Stimulated activated CD4-positive, alpha-beta T cell treated with anti-CD3 and anti-CD28 coated beads, Interleukin-4, amount 100 ng/mL, for 24 hours (primary cell): ENCODE results near the gene REC114.
"Not testable (repeated sequence)": the region's sequence is repeated elsewhere in the genome, so short reads cannot be mapped to it uniquely, and the experiment has no call there.

Experiments
- DNase-seq: peaks from one replicate; pipeline ENCODE4 v3.0.0-alpha.2; 2020

Gene REC114

DNA sequence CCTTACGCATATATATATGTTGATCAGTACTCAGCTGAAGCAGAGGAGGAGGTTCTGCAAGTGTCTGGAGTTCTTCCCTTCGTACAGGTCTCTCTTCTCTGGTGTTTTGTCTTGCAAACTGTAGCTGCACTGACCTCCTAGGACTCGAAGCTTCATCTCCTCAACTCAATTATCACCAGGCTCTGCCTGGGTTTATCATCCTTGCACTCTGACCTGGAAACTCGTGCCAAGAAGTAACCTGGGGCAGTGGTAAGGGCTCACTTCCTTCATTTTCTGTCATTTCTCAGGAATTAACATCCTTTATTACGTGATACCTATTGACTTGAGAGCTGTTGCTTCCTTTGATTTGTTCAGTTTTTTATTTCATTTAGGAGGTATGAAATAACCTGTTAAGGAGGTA is 14.4 kb downstream of the REC114 start:
- no peak for DNase-seq

DNA sequence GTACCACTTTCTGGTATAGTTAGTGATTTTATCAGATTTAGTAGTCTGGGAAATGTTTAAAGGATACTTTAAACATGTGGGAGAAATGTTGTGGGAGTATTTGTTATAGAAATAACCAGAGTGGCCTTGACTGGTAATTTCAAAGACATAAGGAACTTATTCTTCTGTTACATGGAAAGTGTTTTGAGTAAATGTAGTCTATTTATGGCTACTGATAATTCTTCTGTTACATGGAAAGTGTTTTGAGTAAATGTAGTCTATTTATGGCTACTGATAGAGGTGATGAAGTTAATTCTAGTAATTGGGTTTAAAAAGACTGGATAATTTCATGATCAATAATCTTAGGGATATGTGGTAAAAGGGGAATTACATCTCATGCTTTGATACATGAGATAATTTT is 17.7 kb downstream of the REC114 start:
- no peak for DNase-seq

DNA sequence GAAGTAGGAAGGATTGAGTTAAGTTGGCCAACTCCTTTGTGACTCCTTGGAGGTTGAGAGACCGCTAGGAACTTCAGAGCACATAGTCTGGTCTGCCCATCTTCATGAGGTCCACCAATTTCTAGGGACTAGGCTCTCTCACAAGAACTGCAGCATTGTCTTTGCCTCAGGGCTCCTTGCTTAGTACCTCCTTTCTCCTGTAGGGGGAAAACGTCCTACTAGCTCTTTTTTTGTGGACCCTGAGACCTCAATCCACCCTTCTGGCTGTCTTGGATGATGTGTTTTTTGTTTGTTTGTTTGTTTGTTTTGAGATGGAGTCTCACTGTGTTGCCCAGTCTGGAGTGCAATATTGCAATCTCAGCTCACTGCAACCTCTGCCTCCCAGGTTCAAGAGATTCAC is 21.6 kb downstream of the REC114 start:
- no peak for DNase-seq

DNA sequence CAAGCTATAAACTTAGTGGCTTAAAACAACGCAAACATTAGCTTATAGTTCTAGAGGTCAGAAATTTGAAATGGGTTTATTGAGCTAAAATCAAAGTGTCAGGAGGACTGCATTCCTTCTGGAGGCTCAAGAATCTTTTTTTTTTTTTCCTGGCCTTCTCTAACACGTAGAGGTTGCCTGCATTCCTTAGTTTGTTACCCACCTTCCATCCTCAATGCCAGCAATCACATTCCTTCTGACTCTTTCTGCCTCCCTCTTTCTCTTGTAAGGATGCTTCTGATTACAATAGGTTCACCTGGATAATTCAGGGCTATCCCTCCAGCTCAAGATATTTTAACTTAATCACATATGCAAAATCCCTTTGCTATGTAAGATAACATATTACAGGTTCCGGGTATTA is 24.8 kb downstream of the REC114 start:
- DNase-seq, result no peak

DNA sequence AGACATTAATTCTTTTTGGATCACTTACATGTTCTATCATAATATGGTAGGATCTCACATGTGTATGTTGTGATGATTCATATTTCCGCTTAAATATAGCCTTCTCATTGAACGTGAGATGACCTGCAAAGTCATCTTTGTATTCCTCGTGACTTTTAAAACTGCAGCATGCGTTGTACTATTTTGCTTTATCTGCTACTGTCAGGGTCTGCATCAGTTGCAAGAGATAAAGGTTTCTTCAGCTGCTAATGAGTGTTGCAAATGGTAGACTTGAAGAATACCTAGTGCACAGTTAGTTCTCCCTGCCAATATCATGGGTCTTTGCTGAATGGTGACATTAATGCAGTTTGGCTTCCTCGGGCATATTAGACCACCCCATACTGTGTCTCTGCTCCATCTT is 31.8 kb downstream of the REC114 start:
- DNase-seq, result no peak

DNA sequence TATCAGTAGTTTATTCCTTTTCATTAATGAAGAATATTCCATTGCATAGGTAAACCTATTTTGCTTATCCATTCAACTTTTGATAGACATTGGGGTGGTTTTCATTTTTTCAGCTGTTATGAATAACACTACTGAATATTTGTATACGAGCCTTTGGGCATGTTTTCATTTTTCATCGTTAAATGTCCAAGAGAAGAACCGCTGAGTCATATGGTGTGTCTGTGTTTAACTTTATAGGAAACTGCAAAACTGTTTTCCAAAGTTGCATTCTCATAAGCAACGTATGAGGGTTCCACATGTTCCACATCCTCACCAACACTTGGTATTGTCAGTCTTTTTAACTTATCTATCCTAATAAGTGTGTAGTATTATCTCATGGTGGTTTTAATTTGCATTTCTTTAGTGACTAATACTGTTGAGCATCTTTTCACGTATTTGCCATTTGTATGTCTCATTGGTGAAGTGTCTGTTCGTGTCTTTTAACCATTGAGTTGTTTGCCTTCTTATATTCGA is 33.8 kb downstream of the REC114 start:
- DNase-seq, result no peak

DNA sequence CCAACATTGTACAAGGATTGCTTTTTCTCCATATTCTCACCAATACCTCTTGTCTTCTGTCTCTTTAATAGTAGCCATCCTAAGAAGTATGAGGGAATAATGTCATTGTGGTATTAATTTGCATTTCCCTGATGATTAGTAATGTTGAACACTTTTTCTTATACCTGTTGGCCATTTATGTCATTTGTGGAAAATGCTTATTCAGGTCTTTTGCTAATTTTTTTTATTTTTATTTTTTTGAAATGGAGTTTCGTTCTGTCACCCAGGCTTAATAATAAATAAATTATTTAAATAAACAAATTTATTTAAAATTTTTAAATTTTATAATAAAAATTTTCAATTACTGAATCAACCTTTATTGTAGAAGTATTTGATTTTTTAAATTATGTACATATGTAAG is 37.1 kb downstream of the REC114 start:
- no peak for DNase-seq

DNA sequence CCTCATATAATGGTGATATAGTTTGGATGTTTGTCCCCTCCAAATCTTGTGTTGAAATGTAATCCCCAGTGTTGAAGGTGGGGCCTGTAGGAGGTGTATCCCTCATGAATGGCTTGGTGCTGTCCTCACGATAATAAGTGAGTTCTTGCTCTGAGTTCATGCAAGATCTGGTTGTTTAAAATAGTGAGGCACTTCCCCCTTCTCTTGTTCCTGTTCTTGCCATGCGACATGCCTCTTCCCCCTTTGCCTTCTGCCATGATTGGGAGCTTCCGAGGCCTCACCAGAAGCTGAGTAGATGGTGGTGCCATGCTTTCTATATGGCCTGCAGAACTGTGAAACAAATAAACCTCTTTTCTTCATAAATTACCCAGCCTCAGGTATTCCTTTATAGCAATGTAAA is 39.2 kb downstream of the REC114 start:
- DNase-seq, result no peak

DNA sequence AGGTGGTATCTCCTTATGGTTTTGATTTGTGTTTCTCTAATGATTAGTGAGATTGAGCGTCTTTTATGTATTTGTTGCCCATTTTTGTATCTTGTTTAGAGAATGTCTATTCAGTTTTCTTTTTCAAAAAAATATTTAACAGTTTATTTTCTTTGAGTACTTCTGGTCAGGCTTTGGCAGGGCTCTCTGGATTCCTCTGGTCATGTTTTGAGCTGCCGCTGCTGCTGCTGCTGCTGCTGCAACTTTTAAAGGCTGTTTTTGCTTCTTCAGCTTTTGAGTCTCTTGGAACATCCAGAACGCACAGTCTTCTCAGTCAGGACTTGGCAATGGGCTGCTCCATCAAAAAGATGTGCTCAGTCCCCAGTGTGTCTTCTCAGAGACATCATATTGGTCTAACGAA is 40.1 kb downstream of the REC114 start:
- no peak for DNase-seq

DNA sequence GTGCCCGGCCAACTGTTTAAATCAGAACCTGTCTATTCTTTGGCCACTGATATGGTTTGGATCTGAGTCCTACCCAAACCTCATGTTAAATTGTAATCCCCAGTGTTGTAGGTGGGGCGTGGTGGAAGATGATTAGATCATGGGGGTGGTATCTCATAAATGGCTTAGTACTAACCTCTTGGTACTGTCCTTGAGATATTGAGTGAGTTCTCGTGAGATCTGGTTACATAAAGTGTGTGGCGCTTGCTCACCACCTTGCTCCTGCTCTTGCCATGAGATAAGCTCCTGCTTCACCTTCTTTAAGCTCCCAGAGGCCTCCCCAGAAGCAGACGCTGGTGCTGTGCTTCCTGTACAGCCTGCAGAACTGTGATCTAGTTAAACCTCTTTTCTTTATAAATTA is 42.4 kb downstream of the REC114 start:
- no peak for DNase-seq

DNA sequence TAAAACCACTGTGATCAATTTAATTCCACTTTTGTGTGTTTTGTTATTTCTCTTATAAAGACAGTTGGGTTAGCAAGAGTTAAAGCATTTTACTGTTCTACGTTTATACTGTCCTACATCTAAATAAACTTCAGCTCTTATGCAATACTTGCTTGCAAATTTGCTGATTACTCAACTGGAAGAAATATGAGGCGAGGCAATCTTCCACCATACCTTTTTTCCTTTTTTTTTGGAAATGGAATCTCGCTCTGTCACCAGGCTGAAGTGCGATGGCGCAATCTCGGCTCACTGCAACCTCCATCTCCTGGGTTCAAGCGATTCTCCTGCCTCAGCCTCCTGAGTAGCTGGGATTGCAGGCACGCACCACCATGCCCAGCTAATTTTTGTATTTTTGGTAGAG is 42.9 kb downstream of the REC114 start:
- not testable (repeated sequence) for DNase-seq

DNA sequence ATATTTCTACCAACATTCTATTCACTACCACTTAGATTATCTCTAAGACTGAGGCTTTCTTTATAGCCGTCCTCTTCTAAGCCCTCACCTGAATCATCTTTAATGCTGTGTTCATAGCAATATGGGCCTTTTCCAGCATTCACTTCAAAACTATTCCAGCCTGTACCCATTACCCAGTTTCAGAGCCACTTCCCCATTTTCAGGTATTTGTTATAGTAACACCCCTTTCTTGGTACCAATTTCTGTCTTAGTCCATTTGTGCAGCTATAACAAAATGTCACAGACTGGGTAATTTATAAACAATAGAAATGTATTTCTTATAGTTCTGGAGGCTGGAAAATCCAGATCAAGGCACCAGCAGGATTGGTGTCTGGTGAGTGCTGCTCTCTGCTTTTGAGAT is 45.7 kb downstream of the REC114 start:
- no peak for DNase-seq

DNA sequence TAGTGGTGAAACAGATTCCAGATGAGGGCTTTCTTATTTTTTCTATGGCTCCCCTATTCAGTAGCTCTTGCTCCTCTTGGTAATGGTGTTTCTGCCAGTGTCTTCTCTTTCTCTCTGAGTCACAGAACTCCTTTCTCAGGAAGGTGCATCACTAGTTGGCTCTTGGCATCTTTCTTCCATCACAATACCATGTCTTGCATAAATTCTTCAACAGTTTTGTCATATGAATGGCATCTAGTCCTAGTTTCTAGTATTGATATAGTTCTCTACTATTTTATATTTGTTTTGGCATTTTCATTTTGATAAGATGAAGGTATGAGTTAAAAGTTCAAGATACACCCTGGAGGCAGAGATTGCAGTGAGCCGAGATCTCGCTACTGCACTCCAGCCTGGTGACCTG is 51.0 kb downstream of the REC114 start:
- no peak for DNase-seq

DNA sequence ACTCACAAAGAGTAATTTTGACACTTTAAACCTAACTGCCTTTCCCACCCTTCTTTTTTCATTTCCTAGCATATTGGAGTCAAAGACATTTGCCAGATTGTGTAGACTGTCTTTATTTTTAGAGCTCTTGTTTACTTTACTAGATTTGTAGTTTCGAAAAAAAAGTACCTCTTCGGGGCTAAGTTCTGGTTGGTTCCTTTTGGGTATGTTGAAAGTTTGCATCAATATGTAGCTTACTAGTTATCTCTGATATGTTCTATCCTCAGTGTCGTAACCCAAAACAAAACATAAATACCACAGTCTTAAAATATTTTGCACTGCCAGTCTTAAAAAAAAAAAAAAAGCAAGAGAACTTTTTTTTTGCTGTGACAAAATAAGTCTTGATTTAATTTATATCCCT is 52.2 kb downstream of the REC114 start:
- DNase-seq, result no peak

DNA sequence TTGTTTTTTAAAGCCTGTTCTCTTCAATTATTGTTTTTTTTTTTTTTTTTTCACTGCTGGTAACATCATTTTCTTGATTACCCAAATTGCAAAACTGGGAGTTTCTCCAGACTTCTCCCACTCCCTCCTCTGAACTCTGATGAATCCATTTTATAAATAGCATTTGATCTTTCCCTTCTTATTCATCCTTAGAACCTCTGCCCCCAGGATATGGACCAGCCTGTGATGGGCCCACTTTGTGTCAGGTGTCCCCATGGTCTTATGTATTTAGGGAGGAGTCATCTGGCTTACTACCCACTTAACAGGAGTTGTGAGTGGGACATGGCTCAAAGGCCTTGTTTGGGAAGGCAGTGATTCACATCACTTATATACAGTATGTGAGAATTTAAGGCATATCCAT is 57.7 kb downstream of the REC114 start:
- DNase-seq, result no peak

DNA sequence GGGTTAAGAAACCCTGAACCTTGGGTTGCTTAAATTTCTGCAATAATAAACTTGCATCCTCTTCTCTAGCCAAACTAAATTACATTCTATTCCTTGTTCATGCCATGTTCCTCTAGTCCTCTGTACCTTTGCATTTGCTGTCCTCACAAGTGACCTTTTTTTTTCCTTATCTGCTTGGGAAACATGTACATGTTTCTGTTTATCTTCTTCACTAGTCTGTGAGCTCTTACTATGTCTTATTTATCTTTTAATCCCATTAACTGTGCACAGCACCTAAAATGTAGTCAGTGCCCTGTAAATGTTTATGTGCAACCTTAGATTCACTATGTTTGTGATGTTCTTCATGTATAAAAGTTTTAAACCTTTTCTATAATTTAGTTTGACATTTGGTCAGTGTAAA is 61.9 kb downstream of the REC114 start:
- DNase-seq, result no peak

DNA sequence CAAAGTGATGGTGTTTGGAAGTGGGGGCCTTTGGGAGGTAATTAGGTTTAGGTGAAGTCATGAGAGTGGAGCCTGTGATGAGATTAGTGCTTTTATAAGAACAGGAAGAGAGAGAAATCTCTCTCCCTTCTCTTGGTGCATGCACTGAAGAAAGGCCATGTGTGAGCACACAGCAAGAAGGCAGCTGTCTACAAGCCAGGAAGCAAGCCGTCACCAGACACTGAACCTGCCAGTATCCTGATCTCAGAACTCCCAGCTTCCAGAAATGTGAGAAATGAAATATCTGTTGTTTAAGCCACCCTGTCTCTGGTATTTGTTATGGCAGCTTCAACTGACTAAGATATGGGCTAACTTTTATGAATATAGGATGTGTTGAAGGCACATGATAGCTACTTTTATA is 72.6 kb downstream of the REC114 start:
- DNase-seq, result no peak

DNA sequence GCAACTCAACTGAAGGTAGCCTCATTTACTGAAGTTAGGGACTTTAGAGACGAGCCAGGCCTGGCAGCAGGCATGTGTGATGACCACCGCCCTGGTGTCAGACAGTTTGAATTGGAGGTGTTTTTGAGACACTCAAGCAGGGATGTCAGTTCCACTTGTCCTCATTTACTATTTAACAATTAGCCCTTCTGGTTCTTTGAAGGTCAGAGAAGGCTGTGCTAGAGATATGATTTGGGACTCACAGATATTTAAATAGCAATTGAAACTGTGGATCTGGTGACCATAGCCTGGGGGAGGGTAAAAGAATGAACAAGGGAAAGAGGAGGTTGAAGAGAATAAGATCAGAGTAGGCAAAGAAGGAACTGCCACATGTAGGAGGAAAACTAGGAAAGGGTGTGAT is 74.6 kb downstream of the REC114 start:
- no peak for DNase-seq

DNA sequence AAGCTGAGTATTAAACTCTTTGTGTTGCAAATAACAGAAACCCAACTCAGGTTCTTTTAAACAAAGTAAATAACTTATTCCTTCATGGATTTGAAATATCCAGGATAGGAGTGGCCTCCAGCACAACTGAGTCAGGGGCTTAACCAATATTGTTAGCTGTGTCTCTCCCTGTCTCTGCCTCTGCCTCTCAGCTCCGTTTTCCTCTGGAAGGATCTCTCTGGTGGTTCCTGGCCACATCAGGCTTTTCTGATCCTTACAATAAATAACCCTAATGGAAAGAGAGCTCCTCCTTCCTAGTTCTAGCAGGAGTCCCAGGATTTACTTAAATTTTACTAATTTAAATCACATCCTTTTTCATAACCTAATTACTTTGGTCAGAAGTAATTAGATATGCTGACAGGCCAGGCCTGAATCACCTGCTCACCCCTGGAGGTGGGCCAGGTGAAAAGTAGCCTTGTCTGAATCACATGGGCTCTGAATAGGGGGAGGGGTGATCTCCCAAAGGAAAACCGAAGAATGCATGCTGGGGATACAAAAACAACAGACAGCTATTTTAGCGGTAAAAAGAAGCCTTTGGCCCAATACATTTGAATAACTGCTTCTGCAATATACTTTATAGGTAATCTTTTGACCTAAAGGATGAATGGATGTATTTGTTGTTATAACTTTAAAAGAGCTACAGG is 75.4 kb downstream of the REC114 start:
- no peak for DNase-seq

DNA sequence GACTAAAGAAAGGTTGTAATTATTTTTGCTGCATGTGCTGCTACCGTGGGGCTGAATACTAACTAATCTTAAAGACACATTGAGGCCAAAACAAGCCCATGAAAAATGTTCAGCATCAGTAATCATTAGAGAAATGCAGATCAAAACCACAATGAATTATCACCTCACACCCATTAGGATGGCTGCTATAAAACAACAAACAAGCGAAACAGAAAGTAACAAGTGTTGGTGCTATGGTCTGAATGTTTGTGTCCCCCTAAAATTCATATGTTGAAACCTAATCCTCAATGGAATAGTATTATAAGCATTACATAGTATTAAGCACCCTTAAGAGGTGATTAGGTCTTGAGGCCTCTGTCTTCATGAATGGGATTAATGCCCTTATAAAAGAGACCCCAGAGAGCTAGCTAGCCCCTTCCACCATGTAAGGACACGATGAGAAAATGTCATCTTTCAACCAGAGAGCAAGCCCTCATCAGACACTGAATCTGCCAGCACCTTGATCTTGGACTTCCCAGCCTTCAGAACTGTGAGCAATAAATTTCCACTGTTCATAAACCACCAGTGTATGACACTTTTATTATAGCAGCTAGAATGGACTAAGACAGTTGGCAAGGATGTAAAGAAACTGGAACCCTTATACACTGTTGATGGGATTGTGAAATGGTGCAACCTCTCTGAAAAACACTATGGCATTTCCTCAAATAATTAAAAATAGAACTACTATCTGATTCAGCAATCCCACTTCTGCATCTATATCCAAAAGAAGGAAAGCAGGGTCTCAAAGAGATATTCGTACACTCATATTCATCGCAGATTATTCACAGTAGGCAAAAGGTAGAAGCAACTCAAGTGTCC is 76.1 kb downstream of the REC114 start:
- DNase-seq, result no peak

DNA sequence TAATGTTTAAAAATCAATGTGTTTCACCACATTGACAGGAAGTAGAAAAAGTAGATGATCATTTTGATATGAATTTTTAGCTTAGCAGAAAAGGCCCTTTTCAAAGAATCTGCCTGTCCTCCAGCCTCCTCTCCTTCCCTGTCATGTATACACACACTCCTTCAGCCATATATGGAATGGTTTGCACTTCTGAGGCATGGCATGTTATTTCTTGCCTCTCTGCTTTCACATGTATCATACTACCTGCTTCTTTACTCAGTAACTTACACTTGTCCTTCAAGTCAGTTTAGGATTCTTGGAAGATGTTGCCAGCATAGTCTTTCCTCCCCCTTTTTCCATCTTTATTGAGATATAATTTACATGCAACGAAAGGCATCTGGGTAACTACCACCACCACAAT is 79.0 kb downstream of the REC114 start:
- no peak for DNase-seq

DNA sequence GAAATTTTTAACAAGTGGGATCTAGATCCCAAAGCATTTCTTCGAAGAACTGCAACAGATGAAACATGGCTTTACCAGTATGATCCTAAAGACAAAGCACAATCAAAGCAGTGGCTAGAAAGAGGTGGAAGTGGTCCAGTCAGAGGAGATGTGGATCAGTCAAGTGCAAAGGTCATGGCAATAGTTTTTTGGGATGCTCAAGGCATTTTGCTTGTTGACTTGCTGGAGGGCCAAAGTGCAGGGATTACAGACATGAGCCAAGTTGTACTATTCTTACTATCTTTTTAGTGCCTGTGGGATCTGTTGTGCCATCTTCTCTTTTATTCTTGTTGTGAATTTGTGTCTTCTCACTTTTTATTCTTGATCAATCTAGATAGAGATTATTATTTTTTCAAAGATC is 82.0 kb downstream of the REC114 start:
- no peak for DNase-seq

DNA sequence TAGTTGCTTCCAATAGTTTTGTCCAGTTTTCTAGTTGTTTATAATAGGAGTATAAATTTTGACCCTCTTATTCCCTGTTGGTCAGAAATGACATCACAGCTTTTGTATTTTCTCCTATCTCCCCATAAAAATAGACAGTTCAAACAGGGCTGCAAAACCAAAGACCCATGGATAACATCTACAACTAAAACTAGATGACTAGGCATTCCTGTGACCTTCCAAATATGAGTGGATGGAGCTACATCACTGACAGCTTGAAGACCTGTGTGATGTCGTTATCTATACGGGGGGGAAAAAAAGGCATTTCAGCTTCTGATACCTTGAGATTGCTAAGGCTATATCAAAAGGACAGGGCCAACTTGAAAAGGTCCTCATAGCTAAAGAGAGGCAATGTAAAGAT is 84.6 kb downstream of the REC114 start:
- no peak for DNase-seq

DNA sequence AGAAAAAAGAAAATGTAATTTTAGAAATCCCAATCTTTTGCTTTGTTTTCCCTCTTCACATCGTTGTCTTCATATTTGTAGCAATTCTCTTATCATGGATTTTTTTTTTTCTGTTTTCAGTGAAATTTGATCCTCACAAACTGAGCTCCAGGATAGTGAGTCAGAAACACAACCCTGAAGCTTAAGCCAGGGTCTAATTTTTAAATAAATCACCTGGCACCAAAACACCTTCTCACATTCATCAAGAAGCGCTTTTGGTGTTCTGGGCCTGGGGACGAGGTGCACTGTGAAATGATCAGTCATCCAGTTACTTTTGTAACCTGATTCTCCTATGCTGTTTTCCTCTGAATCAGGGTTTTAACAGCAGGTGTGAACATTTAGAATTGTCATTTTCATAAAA is 87.7 kb downstream of the REC114 start:
- DNase-seq, result no peak

DNA sequence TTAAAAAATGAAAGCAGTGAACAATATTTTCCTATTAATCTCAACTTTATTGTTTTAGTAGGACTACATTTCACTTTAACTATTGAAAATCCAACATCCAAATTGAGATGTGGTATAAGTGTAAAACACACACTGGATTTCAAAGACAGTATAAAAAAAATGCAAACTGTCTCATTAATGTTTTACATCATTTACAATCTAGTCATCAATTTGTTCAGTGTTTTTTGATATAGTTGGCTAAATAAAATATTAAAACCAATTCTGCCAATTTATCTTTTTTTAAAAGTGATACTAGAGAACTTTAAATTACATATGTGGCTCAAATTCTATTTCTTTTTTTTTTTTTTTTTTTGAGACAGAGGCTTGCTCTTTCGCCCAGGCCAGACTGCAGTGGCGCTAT is 95.2 kb downstream of the REC114 start:
- DNase-seq, result no peak
